H1 (cell line): ENCODE data around the gene CALM3. TPM values are rescaled to one million over a fixed set of nuclear protein-coding genes. Genes with fewer than 3 reads are reported as not detected.

Source experiments
- CTCF ChIA-PET: fragments of 300-600 bp; sonication (Branson Sonifier 250); formaldehyde crosslinking; loops from one replicate; lab custom pipeline; 2021; ENCODE audit not compliant: partially characterized antibody; lab: Charles Lee
- POLR2A ChIA-PET: fragments of 300-600 bp; sonication (Branson Sonifier 250); formaldehyde crosslinking; loops from one replicate; lab custom pipeline; 2021; ENCODE audit warnings: inconsistent platforms; ENCODE audit not compliant: partially characterized antibody; lab: Charles Lee
- DNase-seq, 2 experiments: peaks; one replicate each; pipeline versions ENCODE4 v3.0.0 to v3.0.0-alpha.2; 2010 to 2022; ENCODE audit warnings: low spot score in 2 of 2, low read depth in 1 of 2, mixed read lengths in 1 of 2
- FAIRE-seq: peaks from 2 replicates; lab custom pipeline; 2011; peaks lifted over from hg19 to GRCh38; lab: Jason Lieb, UNC
- H2AFZ ChIP-seq: 2 replicates; pipeline ENCODE4 v1.8.1; 2012; ENCODE audit warnings: low read length, inconsistent platforms
- H2AK5ac ChIP-seq: 2 replicates; pipeline ENCODE4 v1.6.1; 2013; ENCODE audit warnings: low read depth, low read length
- H2BK120ac ChIP-seq: replicated peaks from 2 replicates; pipeline ENCODE3; 2013; ENCODE audit warnings: low read depth, low read length, inconsistent platforms
- H2BK12ac ChIP-seq: 2 replicates; pipeline ENCODE4 v1.6.1; 2013; ENCODE audit warnings: low read depth, low read length
- H2BK15ac ChIP-seq: 2 replicates; pipeline ENCODE4 v1.6.1; 2013; ENCODE audit warnings: low read length
- H2BK20ac ChIP-seq: 2 replicates; pipeline ENCODE4 v1.6.1; 2013; ENCODE audit warnings: low read length
- H2BK5ac ChIP-seq: 2 replicates; pipeline ENCODE4 v1.6.1; 2013; ENCODE audit warnings: low read depth, low read length
- H3K14ac ChIP-seq: 2 replicates; pipeline ENCODE4 v1.6.1; 2013; ENCODE audit warnings: inconsistent platforms; ENCODE audit not compliant: insufficient read length
- H3K18ac ChIP-seq: 2 replicates; pipeline ENCODE4 v1.6.1; 2013; ENCODE audit warnings: low read length; ENCODE audit errors: extremely low read depth
- H3K23ac ChIP-seq: 2 replicates; pipeline ENCODE4 v1.6.1; 2013; ENCODE audit warnings: inconsistent platforms; ENCODE audit not compliant: insufficient read length
- H3K23me2 ChIP-seq: 2 replicates; pipeline ENCODE4 v1.6.1; 2013; ENCODE audit warnings: low read depth, low read length
- H3K27ac ChIP-seq: 2 replicates; pipeline ENCODE4 v1.6.1; 2011; ENCODE audit warnings: low read depth, low read length, inconsistent platforms
- H3K27me3 ChIP-seq, 4 experiments: replicated peaks in 1 of 4; 1 replicate in 1 of 4; 2 replicates in 3 of 4; pipeline versions ENCODE4 v1.6.1 to v1.8.1; 2011 to 2013; ENCODE audit warnings: low read length in 3 of 4, mild to moderate bottlenecking in 3 of 4, inconsistent platforms in 2 of 4, mixed read lengths in 2 of 4, moderate library complexity in 1 of 4; ENCODE audit not compliant: control insufficient read depth in 3 of 4, insufficient read depth in 3 of 4; ENCODE audit errors: extremely low read depth in 1 of 4
- H3K36me3 ChIP-seq, 4 experiments: 2 replicates each; pipeline versions ENCODE4 v1.6.1 to v1.8.1; 2011 to 2013; ENCODE audit warnings: mild to moderate bottlenecking in 4 of 4, low read length in 3 of 4, moderate library complexity in 2 of 4, control low read depth in 1 of 4, inconsistent platforms in 1 of 4; ENCODE audit not compliant: insufficient read depth in 4 of 4, control insufficient read depth in 2 of 4
- H3K4ac ChIP-seq: replicated peaks from 2 replicates; pipeline ENCODE3; 2013; ENCODE audit warnings: low read length, low read depth, mixed read lengths, inconsistent platforms; ENCODE audit not compliant: insufficient read length
- H3K4me1 ChIP-seq, 4 experiments: replicated peaks in 1 of 4; 1 replicate in 1 of 4; 2 replicates in 3 of 4; pipeline versions ENCODE4 v1.6.1 to v1.8.1; 2011 to 2013; ENCODE audit warnings: low read length in 3 of 4, inconsistent platforms in 2 of 4, mixed read lengths in 1 of 4; ENCODE audit not compliant: insufficient read depth in 4 of 4, control insufficient read depth in 3 of 4
- H3K4me2 ChIP-seq, 2 experiments: 2 replicates each; pipeline versions ENCODE4 v1.6.1 to v1.8.1; 2011 to 2013; ENCODE audit warnings: low read depth in 2 of 2, low read length in 2 of 2, control low read depth in 1 of 2, inconsistent platforms in 1 of 2, mild to moderate bottlenecking in 1 of 2; ENCODE audit not compliant: insufficient read depth in 1 of 2
- H3K4me3 ChIP-seq, 4 experiments: fragments of 200-600, 300-600 bp in 1 of 4; sonication (generic), shearing (Covaris generic), sonication (Bioruptor Twin) in 1 of 4; 2 replicates each; pipeline versions ENCODE4 v1.5.1 to v1.8.1; 2011 to 2016; ENCODE audit warnings: low read length in 4 of 4, low read depth in 3 of 4, control low read depth in 2 of 4, inconsistent platforms in 2 of 4, mild to moderate bottlenecking in 2 of 4, mixed read lengths in 1 of 4, moderate library complexity in 1 of 4; ENCODE audit not compliant: insufficient read depth in 2 of 4; ENCODE audit errors: extremely low read depth in 1 of 4
- H3K56ac ChIP-seq: replicated peaks from 2 replicates; pipeline ENCODE3; 2013; ENCODE audit warnings: low read depth, mild to moderate bottlenecking, mixed read lengths, low read length, inconsistent platforms; ENCODE audit not compliant: insufficient read length
- H3K79me1 ChIP-seq: 2 replicates; pipeline ENCODE4 v1.6.1; 2013; ENCODE audit warnings: low read depth, low read length, control low read depth
- H3K79me2 ChIP-seq, 2 experiments: 2 replicates each; pipeline versions ENCODE4 v1.6.1 to v1.8.1; 2012 to 2013; ENCODE audit warnings: low read length in 2 of 2, mild to moderate bottlenecking in 2 of 2, inconsistent platforms in 1 of 2; ENCODE audit not compliant: insufficient read depth in 2 of 2, control insufficient read depth in 1 of 2
- H3K9ac ChIP-seq, 4 experiments: replicated peaks in 1 of 4; 1 replicate in 1 of 4; 2 replicates in 3 of 4; pipeline versions ENCODE4 v1.6.1 to v1.8.1; 2011 to 2013; ENCODE audit warnings: low read depth in 3 of 4, low read length in 3 of 4, control low read depth in 2 of 4, mild to moderate bottlenecking in 2 of 4, moderate library complexity in 2 of 4, inconsistent platforms in 1 of 4; ENCODE audit errors: extremely low read depth in 1 of 4
- H3K9me3 ChIP-seq, 2 experiments: 2 replicates each; pipeline versions ENCODE4 v1.6.1 to v1.8.1; 2012 to 2013; ENCODE audit warnings: mild to moderate bottlenecking in 2 of 2, moderate library complexity in 2 of 2, control low read depth in 1 of 2, inconsistent platforms in 1 of 2, low read depth in 1 of 2, low read length in 1 of 2, mixed read lengths in 1 of 2; ENCODE audit not compliant: insufficient read depth in 2 of 2
- H4K20me1 ChIP-seq, 2 experiments: replicated peaks in 1 of 2; 2 replicates each; pipeline versions ENCODE3 to v1.8.1; 2011 to 2013; ENCODE audit warnings: inconsistent platforms in 2 of 2, low read length in 2 of 2, mild to moderate bottlenecking in 1 of 2; ENCODE audit not compliant: insufficient read depth in 2 of 2, control insufficient read depth in 1 of 2
- H4K5ac ChIP-seq: 2 replicates; pipeline ENCODE4 v1.6.1; 2013; ENCODE audit warnings: low read length, low read depth, mixed read lengths, inconsistent platforms; ENCODE audit not compliant: insufficient read length
- H4K8ac ChIP-seq: 2 replicates; pipeline ENCODE4 v1.8.0; 2013; ENCODE audit warnings: mild to moderate bottlenecking, moderate library complexity, low read length, inconsistent platforms; ENCODE audit not compliant: insufficient read depth; ENCODE audit errors: extremely low read depth
- H4K91ac ChIP-seq: replicated peaks from 2 replicates; pipeline ENCODE3; 2013; ENCODE audit warnings: low read length, mixed read lengths, inconsistent platforms; ENCODE audit not compliant: insufficient read length
- CTBP2 ChIP-seq: IDR thresholded peaks from 2 replicates; pipeline ENCODE4 v1.7.0; 2011; ENCODE audit warnings: borderline replicate concordance, mild to moderate bottlenecking, moderate library complexity, mixed read lengths, low read length; ENCODE audit not compliant: insufficient read depth, insufficient read length
- JUN ChIP-seq: IDR thresholded peaks from 2 replicates; pipeline ENCODE4 v1.6.1; 2011; ENCODE audit warnings: low read depth, mild to moderate bottlenecking, improper control_type of control experiment, low read length
- NRF1 ChIP-seq: IDR thresholded peaks from 2 replicates; pipeline ENCODE4 v1.6.1; 2011; ENCODE audit warnings: mild to moderate bottlenecking, low read depth, low read length, improper control_type of control experiment
- PHF8 ChIP-seq: fragments of 200-600 bp; sonication (generic); conservative IDR thresholded peaks from 2 replicates; pipeline ENCODE4 v1.7.1; 2012; ENCODE audit warnings: low read depth, mild to moderate bottlenecking, inconsistent platforms, low read length, moderate library complexity
- POLR2A ChIP-seq, 2 experiments: IDR thresholded peaks; 1 replicate in 1 of 2; 2 replicates in 1 of 2; pipeline ENCODE4 v1.6.1; 2011; ENCODE audit warnings: low read depth in 2 of 2, low read length in 2 of 2, mild to moderate bottlenecking in 2 of 2; ENCODE audit errors: control extremely low read depth in 1 of 2
- RBBP5 ChIP-seq: IDR thresholded peaks from 2 replicates; pipeline ENCODE4 v1.7.1; 2012; ENCODE audit warnings: low read depth, mild to moderate bottlenecking, inconsistent platforms, low read length, moderate library complexity, borderline replicate concordance
- RXRA ChIP-seq: IDR thresholded peaks from 2 replicates; pipeline ENCODE4 v1.6.1; 2011; ENCODE audit warnings: low read depth, mild to moderate bottlenecking, low read length, moderate library complexity; ENCODE audit not compliant: insufficient read depth
- SIX5 ChIP-seq: IDR thresholded peaks from 2 replicates; pipeline ENCODE4 v1.6.1; 2011; ENCODE audit warnings: mild to moderate bottlenecking, low read depth, low read length
- SP4 ChIP-seq: IDR thresholded peaks from 2 replicates; pipeline ENCODE4 v1.6.1; 2012; ENCODE audit warnings: low read length, inconsistent platforms
- TAF7 ChIP-seq: optimal IDR thresholded peaks from 2 replicates; pipeline ENCODE3; 2011; ENCODE audit warnings: low read depth, mild to moderate bottlenecking, inconsistent platforms, low read length, moderate library complexity, borderline replicate concordance
- TEAD4 ChIP-seq: IDR thresholded peaks from 2 replicates; pipeline ENCODE4 v1.6.1; 2012; ENCODE audit warnings: low read depth, low read length, inconsistent platforms, mixed read lengths
- YY1 ChIP-seq: IDR thresholded peaks from 2 replicates; pipeline ENCODE4 v1.6.1; 2011; ENCODE audit warnings: low read depth, mild to moderate bottlenecking, low read length
- WGBS, 2 experiments: shearing (Covaris generic) in 1 of 2; methylation state at CpG; one replicate each; pipeline versions ENCODE4 v1.1.6 to v1.1.7; 2013 to 2015; ENCODE audit warnings: low lambda C conversion rate in 2 of 2, mixed read lengths in 2 of 2, inconsistent platforms in 1 of 2, low coverage in 1 of 2, missing lambda C conversion rate in 1 of 2; ENCODE audit not compliant: insufficient replicate concordance in 2 of 2, insufficient coverage in 1 of 2, insufficient read length in 1 of 2; ENCODE audit errors: extremely low coverage in 1 of 2, missing lambda C conversion rate in 1 of 2; 5-methylcytosine and 5-hydroxymethylcytosine counted together
- polyA plus RNA-seq, 7 experiments: library from polyadenylated mRNA; depleted of rRNA in 3 of 7; stranded (reverse) in 5 of 7; unstranded in 2 of 7; fragments of >200 nt in 5 of 7; fragments of 200-250 nt in 2 of 7; gene quantifications; 1 replicate in 5 of 7; 2 replicates in 1 of 7; 4 replicates in 1 of 7; pipeline versions ENCODE4 v1.2.1 to v1.2.3, GENCODE V29; 2011 to 2013; ENCODE audit warnings: missing spikeins in 2 of 7, mixed read lengths in 2 of 7
- total RNA-seq: library from RNA; stranded (reverse); fragmentation: NEBNext Ultra II Directional; extraction: Animal tissue kit (Norgen Biotek cat#: 25700); gene quantifications from 2 replicates; pipeline ENCODE4 v1.2.1, GENCODE V29; 2021
- TF ChIP-seq, protein P1 (sequence below): IDR thresholded peaks from 2 replicates; pipeline ENCODE4 v1.6.1; 2011; ENCODE audit warnings: low read length, improper control_type of control experiment

Gene CALM3
- total and polyA plus RNA-seq, 2 of the 8 experiments (the other 6 are each of a cell fraction or from before 2014, with no cell fraction given), result 315 to 326 TPM

DNA sequence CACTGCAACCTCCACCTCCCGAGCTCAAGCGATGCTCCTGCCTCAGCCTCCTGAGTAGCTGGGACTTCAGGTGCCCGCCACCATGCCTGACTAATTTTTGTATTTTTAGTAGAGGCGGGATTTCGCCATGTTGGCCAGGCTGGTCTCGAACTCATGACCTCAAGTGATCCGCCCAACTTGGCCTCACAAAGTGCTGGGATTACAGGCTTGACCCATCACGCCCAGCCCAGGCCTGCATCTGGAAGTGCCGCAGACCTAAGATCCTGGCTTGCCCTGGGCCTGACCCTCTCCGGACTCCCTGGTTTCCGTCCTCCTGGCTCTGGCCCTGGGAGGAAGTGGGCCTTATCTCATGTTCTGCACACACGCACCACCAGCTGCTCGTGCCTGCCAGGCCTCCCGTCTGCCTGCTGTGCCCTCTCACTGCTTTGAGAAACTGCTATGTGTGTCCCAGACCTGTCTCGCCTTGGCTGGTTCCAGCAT, 28.5 kb downstream of the CALM3 start:
- H3K79me1 ChIP-seq, result no peaks in the 10 kb centered on the region; the same call in 1 of the 2 replicates
- H3K56ac ChIP-seq, result no peak overlapping the region
- no peak overlapping the region; the same call in 1 of the 2 replicates for H3K18ac ChIP-seq
- H3K27me3 ChIP-seq, result peaks cover 0 to 15% (median 11%) of the 10 kb centered on the region in 4 experiments; a peak in 6 of 7 replicates
- WGBS, 2 experiments, result 92% methylated on average over 13 of the region's 15 CpGs; no CpG with 5 or more reads in 1 of the 2 experiments
- peak overlapping the region; percentile 35; the same call in 1 of the 2 replicates for H2BK12ac ChIP-seq
- no peak overlapping the region for H3K23ac ChIP-seq
- no peak overlapping the region for H2AFZ ChIP-seq
- no peaks in the 10 kb centered on the region for H3K79me2 ChIP-seq
- no peak overlapping the region for H4K5ac ChIP-seq
- no peak overlapping the region for H3K4me2 ChIP-seq
- H3K14ac ChIP-seq, result no peak overlapping the region
- peak overlapping the region; percentile 92; the same call in 1 of the 2 replicates for H2BK15ac ChIP-seq
- no peaks in the 10 kb centered on the region for H3K9me3 ChIP-seq
- H2BK20ac ChIP-seq, result no peak overlapping the region
- H4K91ac ChIP-seq, result no peak overlapping the region
- no peak overlapping the region for H3K4ac ChIP-seq
- H4K20me1 ChIP-seq, result no peaks in the 10 kb centered on the region
- no peak overlapping the region for H2BK5ac ChIP-seq
- no peak for FAIRE-seq
- no peaks in the 10 kb centered on the region for H3K36me3 ChIP-seq
- H3K27ac ChIP-seq, result no peak overlapping the region
- peaks cover 0 to 19% (median 12%) of the 10 kb centered on the region in 4 experiments; a peak in 6 of 7 replicates for H3K4me1 ChIP-seq
- no peak overlapping the region for H3K4me3 ChIP-seq
- no peak overlapping the region for H2BK120ac ChIP-seq
- no peak overlapping the region; the same call in 1 of the 2 replicates for H4K8ac ChIP-seq
- H2AK5ac ChIP-seq, result no peak overlapping the region
- CTCF ChIA-PET, result interaction anchor here (0.6 to 15.3 kb wide), 7 partner anchors 13 to 173 kb away, joined by 3 to 309 read pairs (median 5); partner anchors contain the start of gene DACT3
- peaks cover 6% of the 10 kb centered on the region; the same call in 1 of the 2 replicates for H3K23me2 ChIP-seq
- no peak overlapping the region for H3K9ac ChIP-seq
- POLR2A ChIA-PET, result interaction anchor here (1.8 kb wide), 1 partner anchor 28 kb away, joined by 7 read pairs; no protein-coding TSS in a partner anchor
- DNase-seq, result no peak
- TF ChIP-seq TEAD4 (no peak), RXRA (no peak), JUN (no peak), YY1 (no peak), RBBP5 (no peak), CTBP2 (no peak), TAF7 (no peak), NRF1 (no peak), SP4 (no peak), POLR2A (IDR thresholded peaks at IDR 0.05; ENCODE audit: control extremely low read depth in 1 of 2, low read depth in 2 of 2, low read length in 2 of 2) (no peak), SIX5 (no peak), PHF8 (no peak)
- TF ChIP-seq, protein P1, sequence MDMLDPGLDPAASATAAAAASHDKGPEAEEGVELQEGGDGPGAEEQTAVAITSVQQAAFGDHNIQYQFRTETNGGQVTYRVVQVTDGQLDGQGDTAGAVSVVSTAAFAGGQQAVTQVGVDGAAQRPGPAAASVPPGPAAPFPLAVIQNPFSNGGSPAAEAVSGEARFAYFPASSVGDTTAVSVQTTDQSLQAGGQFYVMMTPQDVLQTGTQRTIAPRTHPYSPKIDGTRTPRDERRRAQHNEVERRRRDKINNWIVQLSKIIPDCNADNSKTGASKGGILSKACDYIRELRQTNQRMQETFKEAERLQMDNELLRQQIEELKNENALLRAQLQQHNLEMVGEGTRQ, result no peak
